K562 (cell line): ENCODE results near the gene SKIC2. TPM values are rescaled to one million over a fixed set of nuclear protein-coding genes. Genes with fewer than 3 reads are reported as not detected.

Experiments
- AFF4 ChIP-seq: sonication (generic); formaldehyde crosslinking; IDR thresholded peaks from 2 replicates; pipeline ENCODE4 v1.8.0; 2023; ENCODE audit warnings: mild to moderate bottlenecking, missing genetic modification reagents
- CBFA2T2 ChIP-seq: fragments of 450-650 bp; conservative IDR thresholded peaks from 2 replicates; pipeline ENCODE4 v1.6.1; 2017; ENCODE audit warnings: mild to moderate bottlenecking
- CGGBP1 ChIP-seq: fragments of 250-450 bp; sonication (Bioruptor Pico); IDR thresholded peaks from 2 replicates; pipeline ENCODE4 v1.9.0; 2021; ENCODE audit warnings: mild to moderate bottlenecking
- EGR1 ChIP-seq: fragments of 450-650 bp; conservative IDR thresholded peaks from 2 replicates; pipeline ENCODE4 v1.6.1; 2017; ENCODE audit warnings: mild to moderate bottlenecking
- ETS2 ChIP-seq: IDR thresholded peaks from 2 replicates; pipeline ENCODE4 v1.6.1; 2016; ENCODE audit warnings: borderline replicate concordance, missing genetic modification characterization, mild to moderate bottlenecking, moderate library complexity, missing compliant biosample characterization; ENCODE audit not compliant: poor library complexity, severe bottlenecking
- FOXJ2 ChIP-seq: fragments of 200-800 bp; sonication (Bioruptor generic); IDR thresholded peaks from 2 replicates; pipeline ENCODE4 v1.6.1; 2016; ENCODE audit warnings: missing genetic modification characterization, missing compliant biosample characterization
- FOXJ3 ChIP-seq: sonication (generic); formaldehyde crosslinking; IDR thresholded peaks from 2 replicates; pipeline ENCODE4 v1.4.0; 2020; ENCODE audit warnings: mild to moderate bottlenecking, missing genetic modification reagents
- FUS ChIP-seq: fragments of 200-400 bp; formaldehyde crosslinking; optimal IDR thresholded peaks from 2 replicates; pipeline ENCODE3; 2017; ENCODE audit warnings: low read depth, low read length
- HDAC2 ChIP-seq: fragments of 450-650 bp; IDR thresholded peaks from 2 replicates; pipeline ENCODE4 v1.6.1; 2016; ENCODE audit warnings: mild to moderate bottlenecking
- MECOM ChIP-seq: fragments of 250-450 bp; sonication (Bioruptor Pico); IDR thresholded peaks from 2 replicates; pipeline ENCODE4 v1.8.0; 2022; ENCODE audit warnings: inconsistent platforms
- NCOA1 ChIP-seq: fragments of 450-650 bp; IDR thresholded peaks from 2 replicates; pipeline ENCODE4 v1.6.1; 2016; ENCODE audit warnings: low read depth
- NFXL1 ChIP-seq: fragments of 450-650 bp; formaldehyde crosslinking; IDR thresholded peaks from 2 replicates; pipeline ENCODE4 v1.4.0; 2021; ENCODE audit warnings: mild to moderate bottlenecking
- RBM14 ChIP-seq: fragments of 200-400 bp; formaldehyde crosslinking; IDR thresholded peaks from 2 replicates; pipeline ENCODE4 v1.6.1; 2018; ENCODE audit warnings: low read depth, mild to moderate bottlenecking, low read length, moderate library complexity, borderline replicate concordance; ENCODE audit not compliant: insufficient read depth
- STAG1 ChIP-seq: sonication (generic); formaldehyde crosslinking; IDR thresholded peaks from 2 replicates; pipeline ENCODE4 v1.5.0; 2020; ENCODE audit warnings: missing genetic modification reagents, borderline replicate concordance
- TAF1 ChIP-seq: IDR thresholded peaks from 2 replicates; pipeline ENCODE4 v1.6.1; 2011; ENCODE audit warnings: mild to moderate bottlenecking, low read length, moderate library complexity; ENCODE audit not compliant: insufficient read depth, control insufficient read depth, severe bottlenecking; ENCODE audit errors: extremely low read depth
- TCF3 ChIP-seq: sonication (generic); formaldehyde crosslinking; IDR thresholded peaks from 2 replicates; pipeline ENCODE4 v1.4.0; 2020; ENCODE audit warnings: mild to moderate bottlenecking, missing genetic modification reagents
- USF1 ChIP-seq: sonication (generic); formaldehyde crosslinking; IDR thresholded peaks from 2 replicates; pipeline ENCODE4 v1.9.0; 2022; ENCODE audit warnings: mild to moderate bottlenecking, missing genetic modification reagents
- ZFPM2 ChIP-seq: fragments of 250-450 bp; sonication (Bioruptor Pico); IDR thresholded peaks from 2 replicates; pipeline ENCODE4 v1.5.1; 2022; ENCODE audit warnings: mild to moderate bottlenecking
- ZNF140 ChIP-seq: fragments of 250-450 bp; sonication (Bioruptor Pico); IDR thresholded peaks from 2 replicates; pipeline ENCODE4 v1.8.0; 2021; ENCODE audit warnings: moderate library complexity, mild to moderate bottlenecking, inconsistent platforms
- ZNF165 ChIP-seq: fragments of 250-450 bp; sonication (Bioruptor Pico); IDR thresholded peaks from 2 replicates; pipeline ENCODE4 v1.4.0; 2020; ENCODE audit warnings: borderline replicate concordance
- ZNF398 ChIP-seq: fragments of 250-450 bp; sonication (Bioruptor Pico); IDR thresholded peaks from 2 replicates; pipeline ENCODE4 v1.8.0; 2021; ENCODE audit warnings: moderate library complexity, mild to moderate bottlenecking, inconsistent platforms
- ZNF436 ChIP-seq: fragments of 250-450, 450-650 bp; sonication (Bioruptor Pico); formaldehyde crosslinking; IDR thresholded peaks from 2 replicates; pipeline ENCODE4 v1.7.0; 2020; ENCODE audit warnings: mild to moderate bottlenecking
- ZSCAN32 ChIP-seq: fragments of 450-650 bp; formaldehyde crosslinking; IDR thresholded peaks from 2 replicates; pipeline ENCODE4 v1.4.0; 2020; ENCODE audit warnings: mild to moderate bottlenecking, moderate library complexity
- polyA plus RNA-seq, 8 experiments: library from polyadenylated mRNA; depleted of rRNA in 4 of 8; stranded (reverse) in 5 of 8; unstranded in 3 of 8; fragments of >200 nt; fragmentation: Nextera tagmentation in 2 of 8; fragmentation: Illumina TruSeq in 1 of 8; extraction: Ambion mirVana in 2 of 8; extraction: Trizol in 1 of 8; gene quantifications; 2 replicates each; pipeline versions ENCODE4 v1.2.1 to v1.2.3, GENCODE V29; 2011 to 2014; ENCODE audit warnings: inconsistent platforms in 1 of 8, missing spikeins in 1 of 8
- total RNA-seq, 7 experiments: library from RNA; depleted of rRNA in 6 of 7; stranded (reverse); fragments of >200 nt in 6 of 7; fragmentation: Illumina TruSeq in 2 of 7; extraction: Trizol in 2 of 7; gene quantifications; 2 replicates each; pipeline versions ENCODE4 v1.2.1 to v1.2.3, GENCODE V29; 2011 to 2021; ENCODE audit warnings: low replicate concordance in 1 of 7

Gene SKIC2
- total and polyA plus RNA-seq, 9 of the 15 experiments (the other 6 are each of a cell fraction or from before 2014, with no cell fraction given): 3.3 to 94.6 (median 38.8) TPM

GRCh38 chr6:31972709-31973350, 13.9 kb downstream of the SKIC2 start (continued):
- 0 out of 2 replicates have a peak, but pooled peaks have one; percentile 12 for TF ChIP-seq CGGBP1 (CRISPR knock-in tag)
- no peak for TF ChIP-seq USF1 (CRISPR knock-in tag)
- TF ChIP-seq NFXL1 (CRISPR knock-in tag): no peak
- no peak for TF ChIP-seq ZNF140
- peak; percentile 64 for TF ChIP-seq MECOM (CRISPR knock-in tag)
- peak; percentile 55; the same call in 1 of the 2 replicates for TF ChIP-seq ZSCAN32 (CRISPR knock-in tag)
- TF ChIP-seq EGR1: no peak
- TF ChIP-seq STAG1: 0 out of 2 replicates have a peak, but pooled peaks have one; percentile 11
- TF ChIP-seq NCOA1: no peak; the same call in 1 of the 2 replicates
- no peak for TF ChIP-seq FUS
- no peak for TF ChIP-seq ZNF436 (CRISPR knock-in tag)
- TF ChIP-seq RBM14: no peak
- TF ChIP-seq AFF4: no peak; the same call in none of the 2 replicates
- TF ChIP-seq TAF1: no peak
- TF ChIP-seq FOXJ3 (CRISPR knock-in tag): no peak
- TF ChIP-seq ETS2 (tag): no peak
- TF ChIP-seq CBFA2T2: no peak
- TF ChIP-seq ZNF165 (CRISPR knock-in tag): no peak
- TF ChIP-seq ZFPM2 (CRISPR knock-in tag): no peak
- TF ChIP-seq HDAC2: no peak; the same call in 1 of the 2 replicates
- peak; percentile 6; the same call in 1 of the 2 replicates for TF ChIP-seq TCF3 (CRISPR knock-in tag)
- no peak; the same call in 1 of the 2 replicates for TF ChIP-seq FOXJ2 (tag)
- no peak for TF ChIP-seq ZNF398
